ENCODE results near the gene NRN1. TPM values are rescaled to one million over a fixed set of nuclear protein-coding genes. Genes with fewer than 3 reads are reported as not detected.

Gene NRN1
- total and polyA plus RNA-seq, 2 donors (not counting 3 experiments of a cell fraction or from before 2014, with no cell fraction given), result 12.8 to 26.2 TPM

DNA sequence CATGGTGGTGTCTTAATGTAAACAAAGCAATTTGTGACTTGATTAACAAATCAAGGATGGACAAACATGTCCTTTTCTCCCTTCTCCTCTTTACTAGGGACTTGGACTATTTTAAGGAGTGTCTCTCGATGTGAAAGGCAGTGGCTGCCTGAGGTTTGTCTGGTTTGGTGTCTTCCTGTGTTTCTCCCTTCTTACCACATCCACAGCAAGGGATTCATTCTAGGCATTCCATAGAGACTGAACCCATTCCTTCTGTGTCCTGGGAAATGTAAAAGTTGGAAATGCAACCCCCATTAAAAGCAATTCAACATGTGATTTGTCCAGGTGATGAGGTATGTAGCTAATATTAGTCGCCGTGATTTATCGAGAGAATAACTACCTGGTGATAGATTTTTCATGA, 15.9 kb downstream of the NRN1 start:
- Histone ChIP-seq H4K20me1 (replicated peaks; ENCODE audit: control insufficient read depth, extremely low read depth, insufficient read depth, low read length) (no peaks in the 10 kb centered on the region), H3K9me3 (replicated peaks; ENCODE audit: control insufficient read depth, insufficient read depth, low read length) (no peaks in the 10 kb centered on the region), H2AFZ (ENCODE audit: low read depth, low read length) (no peak overlapping the region), H3K36me3 (ENCODE audit: control insufficient read depth in 2 of 2, extremely low read depth in 1 of 2, insufficient read depth in 2 of 2, low read length in 2 of 2) (no peaks in the 10 kb centered on the region), H3K4me3 (replicated peaks in 1 of 3; ENCODE audit: insufficient read depth in 1 of 3, low read depth in 1 of 3, low read length in 3 of 3) (no peak overlapping the region), H3K4me2 (ENCODE audit: insufficient read depth, low read length) (no peak overlapping the region), H3K9ac (replicated peaks; ENCODE audit: extremely low read depth, insufficient read depth, low read length) (no peak overlapping the region), H3K4me1 (ENCODE audit: control insufficient read depth, extremely low read depth, insufficient read depth, low read length) (peaks cover 3% of the 10 kb centered on the region), H3K79me2 (ENCODE audit: control insufficient read depth, insufficient read depth, low read length) (no peaks in the 10 kb centered on the region), H3K27me3 (ENCODE audit: control insufficient read depth in 2 of 2, insufficient read depth in 2 of 2, low read length in 2 of 2) (peaks cover 24 to 39% of the 10 kb centered on the region in 2 experiments), H3K9me1 (replicated peaks; ENCODE audit: control insufficient read depth, extremely low read depth, insufficient read depth, low read length) (no peaks in the 10 kb centered on the region), H3K27ac (ENCODE audit: insufficient read depth, low read depth, low read length) (no peak overlapping the region)
- dilution Hi-C loops (cut with MboI; ENCODE audit: extremely low pct_ligation_motif_present, low sequenced_read_pairs), result no loop called here
- CTCF ChIA-PET, result no interaction called here
- FAIRE-seq (no peak), DNase-seq (ENCODE audit: low read depth, low spot score) (no peak)
- TF ChIP-seq JUN (IDR thresholded peaks at IDR 0.05; ENCODE audit: borderline replicate concordance, insufficient read depth, insufficient read length, low read depth) (no peak), FOS (IDR thresholded peaks at IDR 0.05; ENCODE audit: borderline replicate concordance, insufficient read depth, low read length) (no peak), EZH2 (IDR thresholded peaks at IDR 0.05; ENCODE audit: borderline replicate concordance, low read depth, low read length, severe bottlenecking) (no peak), POLR2A (IDR thresholded peaks at IDR 0.05; ENCODE audit: low read depth, low read length) (no peak), MYC (IDR thresholded peaks at IDR 0.05; ENCODE audit: low read depth, low read length) (no peak), POLR2AphosphoS5 (IDR thresholded peaks at IDR 0.05; ENCODE audit: insufficient read depth, low read depth, low read length) (no peak), GATA2 (IDR thresholded peaks at IDR 0.05; ENCODE audit: insufficient read depth, insufficient read length, low read depth, low read length) (no peak)
- TF ChIP-seq, protein P1, sequence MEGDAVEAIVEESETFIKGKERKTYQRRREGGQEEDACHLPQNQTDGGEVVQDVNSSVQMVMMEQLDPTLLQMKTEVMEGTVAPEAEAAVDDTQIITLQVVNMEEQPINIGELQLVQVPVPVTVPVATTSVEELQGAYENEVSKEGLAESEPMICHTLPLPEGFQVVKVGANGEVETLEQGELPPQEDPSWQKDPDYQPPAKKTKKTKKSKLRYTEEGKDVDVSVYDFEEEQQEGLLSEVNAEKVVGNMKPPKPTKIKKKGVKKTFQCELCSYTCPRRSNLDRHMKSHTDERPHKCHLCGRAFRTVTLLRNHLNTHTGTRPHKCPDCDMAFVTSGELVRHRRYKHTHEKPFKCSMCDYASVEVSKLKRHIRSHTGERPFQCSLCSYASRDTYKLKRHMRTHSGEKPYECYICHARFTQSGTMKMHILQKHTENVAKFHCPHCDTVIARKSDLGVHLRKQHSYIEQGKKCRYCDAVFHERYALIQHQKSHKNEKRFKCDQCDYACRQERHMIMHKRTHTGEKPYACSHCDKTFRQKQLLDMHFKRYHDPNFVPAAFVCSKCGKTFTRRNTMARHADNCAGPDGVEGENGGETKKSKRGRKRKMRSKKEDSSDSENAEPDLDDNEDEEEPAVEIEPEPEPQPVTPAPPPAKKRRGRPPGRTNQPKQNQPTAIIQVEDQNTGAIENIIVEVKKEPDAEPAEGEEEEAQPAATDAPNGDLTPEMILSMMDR (IDR thresholded peaks at IDR 0.05; ENCODE audit: extremely low read depth in 1 of 2, insufficient read depth in 1 of 2, low read depth in 1 of 2, low read length in 2 of 2), result no peak
- TF ChIP-seq, protein P2, sequence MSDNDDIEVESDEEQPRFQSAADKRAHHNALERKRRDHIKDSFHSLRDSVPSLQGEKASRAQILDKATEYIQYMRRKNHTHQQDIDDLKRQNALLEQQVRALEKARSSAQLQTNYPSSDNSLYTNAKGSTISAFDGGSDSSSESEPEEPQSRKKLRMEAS (IDR thresholded peaks at IDR 0.05; ENCODE audit: insufficient read depth, insufficient read length), result no peak
- POLR2A ChIA-PET, result no interaction called here
- intact Hi-C loops (cut with micrococcal nuclease), result no loop called here
- BruUV-seq (replicated peaks), result no TSS peak

All from endothelial cell of umbilical vein (primary cell).